Testis (tissue), 3 donors: Measurements from ENCODE around the gene MOB2. TPM values are rescaled to one million over a fixed set of nuclear protein-coding genes. Genes with fewer than 3 reads are reported as not detected.

Experiments
- DNase-seq: peaks from one replicate; pipeline ENCODE4 v3.0.0-alpha.2; 2019
- H3K27ac ChIP-seq, 2 donors: fragments of 200-600 bp; sonication (generic); one replicate each; pipeline ENCODE4 v1.5.1; 2019
- H3K27me3 ChIP-seq: fragments of 200-600 bp; sonication (generic); one replicate; pipeline ENCODE4 v1.5.1; 2019
- H3K36me3 ChIP-seq: fragments of 200-600 bp; sonication (generic); one replicate; pipeline ENCODE4 v1.5.1; 2017; ENCODE audit warnings: low read depth; ENCODE audit errors: missing control alignments
- H3K4me1 ChIP-seq: fragments of 200-600 bp; sonication (generic); one replicate; pipeline ENCODE4 v1.5.1; 2019
- H3K4me3 ChIP-seq, 2 donors: fragments of 200-600 bp; sonication (generic); one replicate each; pipeline ENCODE4 v1.5.1; 2017 to 2019
- H3K9me3 ChIP-seq: fragments of 200-600 bp; sonication (generic); one replicate; pipeline ENCODE4 v1.5.1; 2017
- POLR2A ChIP-seq: fragments of 450-650 bp; IDR thresholded peaks from one replicate; pipeline ENCODE4 v1.6.1; 2017; ENCODE audit warnings: antibody characterized with exemption, mild to moderate bottlenecking, moderate library complexity
- WGBS, 2 donors: methylation state at CpG; one replicate each; pipeline ENCODE4 v1.1.5; 2018; 5-methylcytosine and 5-hydroxymethylcytosine counted together
- intact Hi-C: fragments of 100-400 bp; cut with DNase I; formaldehyde crosslinking; loops from one replicate; pipeline ENCODE4 v1.15.1; 2023; ENCODE audit warnings: low total_unique reads
- polyA plus RNA-seq: library from polyadenylated mRNA; stranded (reverse); fragments of 350-450 nt; fragmentation: Illumina TruSeq; extraction: RNeasy Lipid Tissue Mini Kit (QIAGEN cat#74804); gene quantifications from one replicate; pipeline ENCODE4 v1.2.3, GENCODE V29; 2014; ENCODE audit warnings: low read depth, low replicate concordance; ENCODE audit not compliant: insufficient read depth
- total RNA-seq, 2 donors: library from RNA; depleted of rRNA; stranded (reverse); fragments of >200 nt; gene quantifications; one replicate each; pipeline ENCODE4 v1.2.3, GENCODE V29; 2016
- TF ChIP-seq, protein P1 (sequence below), 3 experiments: fragments of 450-650 bp in 2 of 3; fragments of 200-600 bp in 1 of 3; sonication (generic) in 1 of 3; IDR thresholded peaks; one replicate each; pipeline ENCODE4 v1.5.1; 2016 to 2019; ENCODE audit warnings: antibody characterized with exemption in 3 of 3, mild to moderate bottlenecking in 2 of 3, moderate library complexity in 1 of 3

MOB2 gene
- total and polyA plus RNA-seq, 3 donors from 2014 or later, result 41.5 to 57.7 (median 46.8) TPM

GRCh38 chr11:1494650-1495049 is 8.1 kb upstream of the MOB2 start:
- TF ChIP-seq, protein P1, sequence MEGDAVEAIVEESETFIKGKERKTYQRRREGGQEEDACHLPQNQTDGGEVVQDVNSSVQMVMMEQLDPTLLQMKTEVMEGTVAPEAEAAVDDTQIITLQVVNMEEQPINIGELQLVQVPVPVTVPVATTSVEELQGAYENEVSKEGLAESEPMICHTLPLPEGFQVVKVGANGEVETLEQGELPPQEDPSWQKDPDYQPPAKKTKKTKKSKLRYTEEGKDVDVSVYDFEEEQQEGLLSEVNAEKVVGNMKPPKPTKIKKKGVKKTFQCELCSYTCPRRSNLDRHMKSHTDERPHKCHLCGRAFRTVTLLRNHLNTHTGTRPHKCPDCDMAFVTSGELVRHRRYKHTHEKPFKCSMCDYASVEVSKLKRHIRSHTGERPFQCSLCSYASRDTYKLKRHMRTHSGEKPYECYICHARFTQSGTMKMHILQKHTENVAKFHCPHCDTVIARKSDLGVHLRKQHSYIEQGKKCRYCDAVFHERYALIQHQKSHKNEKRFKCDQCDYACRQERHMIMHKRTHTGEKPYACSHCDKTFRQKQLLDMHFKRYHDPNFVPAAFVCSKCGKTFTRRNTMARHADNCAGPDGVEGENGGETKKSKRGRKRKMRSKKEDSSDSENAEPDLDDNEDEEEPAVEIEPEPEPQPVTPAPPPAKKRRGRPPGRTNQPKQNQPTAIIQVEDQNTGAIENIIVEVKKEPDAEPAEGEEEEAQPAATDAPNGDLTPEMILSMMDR (IDR thresholded peaks at IDR 0.05), result no peak
- Histone ChIP-seq H3K27ac (no peak overlapping the region), H3K27me3 (no peaks in the 10 kb centered on the region), H3K9me3 (no peaks in the 10 kb centered on the region), H3K36me3 (no peaks in the 10 kb centered on the region), H3K4me1 (no peaks in the 10 kb centered on the region), H3K4me3 (no peak overlapping the region)
- 90 to 95% methylated on average over 3 of the region's 3 CpGs for WGBS, 2 donors
- DNase-seq, result no peak
- intact Hi-C loops, result no loop called here

GRCh38 chr11:1493650-1494244 is 7.2 kb upstream of the MOB2 start:
- DNase-seq, result no peak
- H3K4me1 ChIP-seq, result no peaks in the 10 kb centered on the region
- no peaks in the 10 kb centered on the region for H3K9me3 ChIP-seq
- no peaks in the 10 kb centered on the region for H3K36me3 ChIP-seq
- WGBS, 2 donors, result 95 to 97% methylated on average over 3 of the region's 3 CpGs
- intact Hi-C loops, result no loop called here
- H3K4me3 ChIP-seq, result no peak overlapping the region
- no peaks in the 10 kb centered on the region for H3K27me3 ChIP-seq
- no peak overlapping the region for H3K27ac ChIP-seq
- TF ChIP-seq, protein P1 (IDR thresholded peaks at IDR 0.05), result no peak
- TF ChIP-seq POLR2A, result no peak

DNA sequence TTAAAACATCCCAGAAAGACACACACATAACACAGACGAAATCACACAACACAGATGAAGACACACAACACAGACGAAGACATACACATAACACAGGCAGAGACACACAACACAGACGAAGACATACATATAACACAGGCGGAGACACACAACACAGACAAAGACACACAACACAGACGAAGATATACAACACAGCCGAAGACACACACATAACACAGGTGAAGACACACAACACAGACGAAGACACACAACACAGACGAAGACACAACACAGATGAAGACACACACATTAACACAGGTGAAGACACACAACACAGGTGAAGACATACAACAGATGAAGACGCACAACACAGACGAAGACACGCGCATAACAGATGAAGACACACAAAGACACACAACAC is 4.8 kb upstream of the MOB2 start:
- Histone ChIP-seq H3K27ac (no peak overlapping the region), H3K36me3 (no peaks in the 10 kb centered on the region), H3K4me3 (no peak overlapping the region), H3K27me3 (no peaks in the 10 kb centered on the region), H3K4me1 (peaks cover 17% of the 10 kb centered on the region), H3K9me3 (no peaks in the 10 kb centered on the region)
- TF ChIP-seq, protein P1 (IDR thresholded peaks at IDR 0.05), result no peak
- TF ChIP-seq POLR2A, result no peak
- WGBS, 2 donors, result 85 to 96% methylated on average over 12 of the region's 12 CpGs
- intact Hi-C loops, result no loop called here
- no peak for DNase-seq

- DNase-seq, result no peak
- no peak overlapping the region for H3K4me3 ChIP-seq
- H3K36me3 ChIP-seq, result no peaks in the 10 kb centered on the region
- 79 to 84% methylated on average over 7 of the region's 7 CpGs for WGBS, 2 donors
- H3K27me3 ChIP-seq, result no peaks in the 10 kb centered on the region
- H3K9me3 ChIP-seq, result no peaks in the 10 kb centered on the region
- H3K4me1 ChIP-seq, result peaks cover 25% of the 10 kb centered on the region
- intact Hi-C loops, result no loop called here
- TF ChIP-seq POLR2A, result no peak
- TF ChIP-seq, protein P1 (IDR thresholded peaks at IDR 0.05), result no peak
- no peak overlapping the region for H3K27ac ChIP-seq
Observed at GRCh38 chr11:1490651-1491050, 4.1 kb upstream of the MOB2 start.

DNA sequence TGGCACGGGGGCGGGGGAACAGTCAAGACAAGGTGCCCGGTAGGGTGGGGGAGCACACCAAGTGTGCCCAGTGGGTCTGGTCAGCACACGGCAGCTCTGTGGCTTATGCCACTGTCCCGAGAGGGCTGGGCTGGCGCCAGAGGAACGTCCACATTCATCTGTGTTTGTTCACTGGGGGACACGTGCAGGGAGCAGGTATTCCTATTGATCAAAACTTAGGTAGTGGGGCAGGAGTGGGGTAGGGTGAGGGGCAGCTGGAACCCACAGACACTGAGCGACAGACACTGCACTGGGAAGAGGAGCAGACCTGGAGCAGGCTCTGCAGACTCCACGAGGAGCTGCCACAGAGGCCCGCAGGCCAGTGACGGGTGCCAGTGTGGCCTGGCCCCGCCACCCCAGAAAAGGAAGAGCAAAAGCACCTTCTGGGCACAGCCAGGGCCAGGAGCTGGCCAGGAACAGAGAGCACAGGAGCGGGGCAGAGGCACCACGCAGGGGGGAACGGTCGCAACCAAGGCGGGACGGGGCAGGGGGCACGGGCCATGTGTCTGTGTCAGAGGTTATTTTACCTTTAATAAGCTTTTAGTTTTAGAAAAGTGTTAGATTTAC is 2.1 kb upstream of the MOB2 start:
- Histone ChIP-seq H3K4me1 (peaks cover 38% of the 10 kb centered on the region), H3K27me3 (no peaks in the 10 kb centered on the region), H3K36me3 (no peaks in the 10 kb centered on the region), H3K4me3 (no peak overlapping the region), H3K27ac (no peak overlapping the region), H3K9me3 (no peaks in the 10 kb centered on the region)
- TF ChIP-seq POLR2A, result no peak
- TF ChIP-seq, protein P1 (IDR thresholded peaks at IDR 0.05), result no peak
- 87 to 89% methylated on average over 13 to 20 of the region's 20 CpGs for WGBS, 2 donors
- intact Hi-C loops, result no loop called here
- DNase-seq, result no peak
